HEK293 (cell line): ENCODE results near the gene PDE4D.

Experiments used
- CTCF ChIA-PET: fragments of 350-600 bp; formaldehyde crosslinking; extraction: SDS; loops from one replicate; lab custom pipeline; 2021; ENCODE audit warnings: antibody characterized with exemption; lab: Yijun Ruan, JAX
- POLR2A ChIA-PET: fragments of 300-600 bp; formaldehyde crosslinking; extraction: SDS; loops from one replicate; lab custom pipeline; 2020; ENCODE audit warnings: antibody characterized with exemption, inconsistent platforms; lab: Yijun Ruan, JAX
- H3K27ac ChIP-seq: fragments of 200-500 bp; sonication (Bioruptor generic); 2 replicates; pipeline ENCODE4 v1.5.1; 2014; ENCODE audit warnings: low read depth, low read length, control low read depth, inconsistent platforms; ENCODE audit errors: extremely low read depth
- H3K36me3 ChIP-seq, 2 experiments: fragments of 200-500 bp in 1 of 2; sonication (Bioruptor generic) in 1 of 2; 1 replicate in 1 of 2; 2 replicates in 1 of 2; pipeline ENCODE4 v1.5.1; 2014 to 2017; ENCODE audit warnings: inconsistent platforms in 2 of 2, low read length in 2 of 2; ENCODE audit not compliant: control insufficient read depth in 2 of 2, insufficient read depth in 1 of 2
- H3K4me1 ChIP-seq: fragments of 200-500 bp; sonication (Bioruptor generic); 2 replicates; pipeline ENCODE4 v1.5.1; 2014; ENCODE audit warnings: mild to moderate bottlenecking, low read length, inconsistent platforms; ENCODE audit not compliant: control insufficient read depth, insufficient read depth
- H3K4me3 ChIP-seq: 2 replicates; pipeline ENCODE4 v1.5.1; 2011; ENCODE audit warnings: low read depth, mild to moderate bottlenecking, control low read depth, low read length, moderate library complexity
- H3K9me3 ChIP-seq: fragments of 200-500 bp; sonication (Bioruptor generic); 2 replicates; pipeline ENCODE4 v1.5.1; 2014; ENCODE audit warnings: low read depth, low read length, inconsistent platforms; ENCODE audit not compliant: control insufficient read depth, insufficient read depth
- BCL11B ChIP-seq: fragments of 450-650 bp; formaldehyde crosslinking; IDR thresholded peaks from 2 replicates; pipeline ENCODE4 v1.5.1; 2016; ENCODE audit warnings: low read depth, missing biosample characterization, missing genetic modification characterization
- FEZF1 ChIP-seq: fragments of 450-650 bp; formaldehyde crosslinking; IDR thresholded peaks from 2 replicates; pipeline ENCODE4 v1.5.1; 2016; ENCODE audit warnings: missing biosample characterization, missing genetic modification characterization
- KLF7 ChIP-seq: fragments of 450-650 bp; formaldehyde crosslinking; IDR thresholded peaks from 2 replicates; pipeline ENCODE4 v1.5.1; 2016; ENCODE audit warnings: missing biosample characterization, missing genetic modification characterization, borderline replicate concordance
- PATZ1 ChIP-seq: fragments of 450-650 bp; formaldehyde crosslinking; IDR thresholded peaks from 2 replicates; pipeline ENCODE4 v1.5.1; 2016; ENCODE audit warnings: missing biosample characterization, missing genetic modification characterization
- RBAK ChIP-seq: fragments of 450-650 bp; formaldehyde crosslinking; IDR thresholded peaks from 2 replicates; pipeline ENCODE4 v1.5.1; 2016; ENCODE audit warnings: missing biosample characterization, missing genetic modification characterization
- SP7 ChIP-seq: fragments of 450-650 bp; formaldehyde crosslinking; IDR thresholded peaks from 2 replicates; pipeline ENCODE4 v1.5.1; 2016; ENCODE audit warnings: missing biosample characterization, missing genetic modification characterization
- YY2 ChIP-seq: fragments of 450-650 bp; formaldehyde crosslinking; IDR thresholded peaks from 2 replicates; pipeline ENCODE4 v1.5.1; 2016; ENCODE audit warnings: missing biosample characterization, missing genetic modification characterization
- ZFHX2 ChIP-seq: fragments of 450-650 bp; formaldehyde crosslinking; conservative IDR thresholded peaks from 2 replicates; pipeline ENCODE4 v1.5.1; 2016; ENCODE audit warnings: missing biosample characterization, missing genetic modification characterization
- ZNF10 ChIP-seq: fragments of 450-650 bp; formaldehyde crosslinking; IDR thresholded peaks from 2 replicates; pipeline ENCODE4 v1.5.1; 2017; ENCODE audit warnings: missing biosample characterization, missing genetic modification characterization
- ZNF174 ChIP-seq: fragments of 450-650 bp; formaldehyde crosslinking; IDR thresholded peaks from 2 replicates; pipeline ENCODE4 v1.5.0; 2017; ENCODE audit warnings: missing biosample characterization, mild to moderate bottlenecking, missing genetic modification characterization
- ZNF239 ChIP-seq: fragments of 450-650 bp; formaldehyde crosslinking; IDR thresholded peaks from 2 replicates; pipeline ENCODE4 v1.5.1; 2016; ENCODE audit warnings: missing biosample characterization, missing genetic modification characterization
- ZNF292 ChIP-seq: fragments of 450-650 bp; formaldehyde crosslinking; IDR thresholded peaks from 2 replicates; pipeline ENCODE4 v1.5.1; 2016; ENCODE audit warnings: low read depth, missing biosample characterization, missing genetic modification characterization, borderline replicate concordance
- ZNF37A ChIP-seq: fragments of 450-650 bp; IDR thresholded peaks from 2 replicates; pipeline ENCODE4 v1.5.1; 2018; ENCODE audit warnings: missing biosample characterization, missing genetic modification characterization
- ZNF473 ChIP-seq: fragments of 450-650 bp; formaldehyde crosslinking; IDR thresholded peaks from 2 replicates; pipeline ENCODE4 v1.5.1; 2017; ENCODE audit warnings: missing biosample characterization, missing genetic modification characterization
- ZNF548 ChIP-seq: fragments of 450-650 bp; formaldehyde crosslinking; IDR thresholded peaks from 2 replicates; pipeline ENCODE4 v1.5.1; 2016; ENCODE audit warnings: missing biosample characterization, missing genetic modification characterization
- ZXDB ChIP-seq: fragments of 450-650 bp; formaldehyde crosslinking; IDR thresholded peaks from 2 replicates; pipeline ENCODE4 v1.5.1; 2016; ENCODE audit warnings: missing biosample characterization, missing genetic modification characterization
- TF ChIP-seq, protein P1 (sequence below): fragments of 450-650 bp; formaldehyde crosslinking; IDR thresholded peaks from 2 replicates; pipeline ENCODE4 v1.5.1; 2016; ENCODE audit warnings: missing biosample characterization, missing genetic modification characterization
- TF ChIP-seq, protein P2 (sequence below): fragments of 450-650 bp; formaldehyde crosslinking; IDR thresholded peaks from 2 replicates; pipeline ENCODE4 v1.5.1; 2017; ENCODE audit warnings: missing biosample characterization, missing genetic modification characterization
- TF ChIP-seq, protein P3 (sequence below): sonication (generic); formaldehyde crosslinking; IDR thresholded peaks from 2 replicates; pipeline ENCODE4 v1.8.1; 2022; ENCODE audit warnings: mild to moderate bottlenecking, moderate library complexity, missing genetic modification reagents

The PDE4D gene

DNA sequence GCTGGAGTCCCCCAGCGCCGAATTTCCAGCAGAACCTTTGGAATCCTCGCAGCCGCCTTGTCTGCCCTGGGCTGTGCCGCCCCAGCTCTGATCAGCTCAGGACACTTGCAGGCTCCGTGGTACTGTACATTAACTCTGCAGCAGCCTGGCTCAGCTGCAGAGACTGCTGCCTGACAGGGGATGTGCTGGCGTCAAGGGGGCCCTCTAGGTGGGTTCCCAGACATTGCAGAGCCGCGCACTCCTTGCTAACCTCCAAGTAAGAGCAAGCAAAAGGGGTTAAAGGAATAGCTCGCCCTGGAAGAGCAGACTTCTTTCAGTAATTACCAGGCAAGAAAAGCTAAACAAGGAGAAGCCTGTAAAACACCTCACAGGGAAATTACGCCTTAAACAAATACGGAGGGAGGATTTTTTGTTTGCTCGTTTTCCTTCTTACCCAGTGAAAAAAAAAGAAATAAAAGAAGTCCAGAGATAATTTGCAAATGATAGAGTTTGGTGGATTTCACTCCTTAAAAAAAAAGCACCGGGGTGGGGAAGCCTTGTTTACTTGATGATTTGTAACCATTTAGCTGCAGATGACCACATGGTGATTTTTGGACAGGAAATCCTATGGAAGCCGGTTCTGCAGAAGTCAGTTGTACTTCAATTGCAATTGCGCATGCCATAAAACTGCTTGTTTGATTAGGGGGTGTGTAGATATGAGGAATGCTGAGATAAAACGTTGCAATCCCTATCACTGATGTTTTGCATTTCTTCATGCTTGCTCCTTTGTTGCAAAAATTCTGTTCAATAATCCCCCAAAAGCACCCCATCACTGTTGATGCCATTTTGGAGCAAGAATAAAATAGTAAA is 305.8 kb downstream of the PDE4D start (continued):
- 0 out of 2 replicates have a peak, but pooled peaks have one; percentile 23 for TF ChIP-seq ZXDB

DNA sequence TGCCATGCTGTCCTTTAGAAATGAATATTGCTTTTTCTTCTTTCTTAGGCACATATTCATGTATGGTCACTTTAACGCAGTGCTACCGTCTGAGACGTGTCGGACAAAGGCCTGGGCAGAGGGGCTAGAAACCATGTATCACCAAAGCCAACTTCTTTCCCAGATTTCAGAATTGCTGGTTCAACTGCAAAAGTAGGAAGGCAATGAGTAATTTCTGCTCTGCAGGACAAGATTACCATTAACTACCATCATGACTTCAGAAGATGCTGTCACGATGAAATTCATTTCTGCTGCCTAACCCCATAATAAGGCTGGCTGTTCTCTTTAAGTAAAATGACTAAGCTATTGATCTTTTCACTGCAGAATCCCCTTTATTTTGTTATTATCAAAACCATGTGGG is 306.7 kb downstream of the PDE4D start:
- Histone ChIP-seq H3K36me3 (no peaks in the 10 kb centered on the region), H3K4me1 (peaks cover 28% of the 10 kb centered on the region), H3K27ac (no peak overlapping the region), H3K9me3 (no peaks in the 10 kb centered on the region), H3K4me3 (no peak overlapping the region)
- ChIA-PET POLR2A (no interaction called here), CTCF (interaction anchor here (0.7 to 1.2 kb wide), 4 partner anchors 17 to 398 kb away, joined by 3 read pairs; no protein-coding TSS in a partner anchor)
- 0 out of 2 replicates have a peak, but pooled peaks have one; percentile 10 for TF ChIP-seq FEZF1 (tag by site-specific recombination)
- TF ChIP-seq, protein P1, sequence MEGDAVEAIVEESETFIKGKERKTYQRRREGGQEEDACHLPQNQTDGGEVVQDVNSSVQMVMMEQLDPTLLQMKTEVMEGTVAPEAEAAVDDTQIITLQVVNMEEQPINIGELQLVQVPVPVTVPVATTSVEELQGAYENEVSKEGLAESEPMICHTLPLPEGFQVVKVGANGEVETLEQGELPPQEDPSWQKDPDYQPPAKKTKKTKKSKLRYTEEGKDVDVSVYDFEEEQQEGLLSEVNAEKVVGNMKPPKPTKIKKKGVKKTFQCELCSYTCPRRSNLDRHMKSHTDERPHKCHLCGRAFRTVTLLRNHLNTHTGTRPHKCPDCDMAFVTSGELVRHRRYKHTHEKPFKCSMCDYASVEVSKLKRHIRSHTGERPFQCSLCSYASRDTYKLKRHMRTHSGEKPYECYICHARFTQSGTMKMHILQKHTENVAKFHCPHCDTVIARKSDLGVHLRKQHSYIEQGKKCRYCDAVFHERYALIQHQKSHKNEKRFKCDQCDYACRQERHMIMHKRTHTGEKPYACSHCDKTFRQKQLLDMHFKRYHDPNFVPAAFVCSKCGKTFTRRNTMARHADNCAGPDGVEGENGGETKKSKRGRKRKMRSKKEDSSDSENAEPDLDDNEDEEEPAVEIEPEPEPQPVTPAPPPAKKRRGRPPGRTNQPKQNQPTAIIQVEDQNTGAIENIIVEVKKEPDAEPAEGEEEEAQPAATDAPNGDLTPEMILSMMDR (tag by site-specific recombination): no peak

DNA sequence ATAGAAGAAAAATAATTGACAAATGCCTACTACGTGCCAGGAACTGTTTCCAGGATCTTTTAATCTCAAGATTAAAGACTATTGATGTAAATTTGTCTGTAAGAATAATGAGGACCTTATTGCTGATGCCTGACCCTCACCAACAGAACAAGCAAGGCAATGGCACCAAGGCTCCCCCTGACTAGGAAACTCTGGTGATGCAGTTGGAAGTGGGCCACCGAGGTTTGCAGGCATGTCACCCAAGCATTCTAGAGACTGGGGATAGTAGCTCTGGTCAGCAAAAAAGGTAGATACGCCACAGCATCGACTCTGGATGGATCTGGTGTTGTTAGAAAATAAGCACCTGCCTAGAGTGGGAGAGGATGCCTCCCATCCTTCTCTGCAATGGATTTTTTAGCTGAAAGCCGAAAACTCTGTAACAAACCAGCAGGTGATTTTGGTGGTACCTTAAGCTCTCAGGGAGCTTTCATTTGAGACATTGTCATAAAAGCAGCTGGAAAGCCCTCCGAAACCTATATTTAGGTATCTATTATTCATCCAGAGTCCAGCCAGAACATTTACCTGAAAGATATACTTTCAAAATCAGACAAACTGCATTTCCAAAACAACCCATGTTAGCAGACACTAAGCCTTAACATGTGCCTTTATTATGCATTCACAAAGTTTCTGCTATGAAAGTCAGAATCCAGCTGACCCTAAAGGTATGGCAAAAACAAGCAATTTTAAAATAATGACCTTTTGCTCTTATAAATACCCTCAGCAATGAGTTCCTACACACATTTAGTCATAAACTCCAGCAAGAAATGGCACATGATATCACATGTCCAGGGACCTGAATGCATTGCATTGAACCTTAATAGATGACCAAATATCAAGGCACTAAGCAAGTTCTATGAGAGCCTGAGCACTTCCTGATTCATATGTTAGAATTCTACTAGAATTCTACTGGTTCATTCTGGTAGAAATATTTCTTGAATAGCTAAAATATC is 308.4 kb downstream of the PDE4D start:
- no peaks in the 10 kb centered on the region for H3K9me3 ChIP-seq

More for the DNA sequence above, 308.4 kb downstream of the PDE4D start:
- H3K27ac ChIP-seq: no peak overlapping the region
- no peak overlapping the region for H3K4me3 ChIP-seq
- TF ChIP-seq ZNF292 (tag by site-specific recombination): no peak
- TF ChIP-seq KLF7 (tag by site-specific recombination): no peak
- TF ChIP-seq, protein P2, sequence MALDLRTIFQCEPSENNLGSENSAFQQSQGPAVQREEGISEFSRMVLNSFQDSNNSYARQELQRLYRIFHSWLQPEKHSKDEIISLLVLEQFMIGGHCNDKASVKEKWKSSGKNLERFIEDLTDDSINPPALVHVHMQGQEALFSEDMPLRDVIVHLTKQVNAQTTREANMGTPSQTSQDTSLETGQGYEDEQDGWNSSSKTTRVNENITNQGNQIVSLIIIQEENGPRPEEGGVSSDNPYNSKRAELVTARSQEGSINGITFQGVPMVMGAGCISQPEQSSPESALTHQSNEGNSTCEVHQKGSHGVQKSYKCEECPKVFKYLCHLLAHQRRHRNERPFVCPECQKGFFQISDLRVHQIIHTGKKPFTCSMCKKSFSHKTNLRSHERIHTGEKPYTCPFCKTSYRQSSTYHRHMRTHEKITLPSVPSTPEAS (tag by site-specific recombination): no peak
- no peak for TF ChIP-seq ZNF239
- TF ChIP-seq PATZ1 (tag by site-specific recombination): no peak
- no peak for TF ChIP-seq ZNF174
- TF ChIP-seq ZNF10 (tag by site-specific recombination): no peak
- no peak for TF ChIP-seq ZFHX2 (tag by site-specific recombination)
- TF ChIP-seq, protein P3, sequence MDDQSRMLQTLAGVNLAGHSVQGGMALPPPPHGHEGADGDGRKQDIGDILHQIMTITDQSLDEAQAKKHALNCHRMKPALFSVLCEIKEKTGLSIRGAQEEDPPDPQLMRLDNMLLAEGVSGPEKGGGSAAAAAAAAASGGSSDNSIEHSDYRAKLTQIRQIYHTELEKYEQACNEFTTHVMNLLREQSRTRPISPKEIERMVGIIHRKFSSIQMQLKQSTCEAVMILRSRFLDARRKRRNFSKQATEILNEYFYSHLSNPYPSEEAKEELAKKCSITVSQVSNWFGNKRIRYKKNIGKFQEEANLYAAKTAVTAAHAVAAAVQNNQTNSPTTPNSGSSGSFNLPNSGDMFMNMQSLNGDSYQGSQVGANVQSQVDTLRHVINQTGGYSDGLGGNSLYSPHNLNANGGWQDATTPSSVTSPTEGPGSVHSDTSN (CRISPR knock-in tag): no peak
- no peak for TF ChIP-seq ZNF473 (tag by site-specific recombination)
- TF ChIP-seq YY2 (tag by site-specific recombination): no peak
- TF ChIP-seq SP7 (tag by site-specific recombination): no peak
- TF ChIP-seq BCL11B (tag by site-specific recombination): no peak
- TF ChIP-seq RBAK: no peak
- TF ChIP-seq ZNF37A (tag by site-specific recombination): no peak
- no peak for TF ChIP-seq ZNF548 (tag by site-specific recombination)
- TF ChIP-seq, all 188 proteins: peak for 0
- H3K4me1 ChIP-seq: peaks cover 22% of the 10 kb centered on the region
- ChIA-PET CTCF (no interaction called here), POLR2A (no interaction called here)
- H3K36me3 ChIP-seq: no peaks in the 10 kb centered on the region
